HepG2 (cell line): ENCODE measurements around the gene PHACTR1. TPM values are rescaled to one million over a fixed set of nuclear protein-coding genes. Genes with fewer than 3 reads are reported as not detected.

Experiments
- ATAC-seq: fragments of 200-7000 bp; cut with Tn5 transposase; 3 replicates; pipeline ENCODE4 v1.9.1; 2020; ENCODE audit warnings: mild to moderate bottlenecking, moderate library complexity
- BruUV-seq: library from RNA; stranded (reverse); fragments of 400-500 nt; replicated peaks from 2 replicates; lab custom pipeline; 2021; lab: Mats Ljungman, UMichigan
- CTCF ChIA-PET: fragments of 300-600 bp; formaldehyde crosslinking; extraction: SDS; loops from one replicate; lab custom pipeline; 2021; ENCODE audit warnings: low total read pairs, inconsistent platforms, low intra/inter-chr PET ratio; lab: Yijun Ruan, JAX
- POLR2A ChIA-PET: fragments of 350-600 bp; sonication (Branson Sonifier 250); formaldehyde crosslinking; loops from one replicate; lab custom pipeline; 2020; ENCODE audit warnings: antibody characterized with exemption, inconsistent platforms; lab: Yijun Ruan, JAX
- DNase-seq: peaks from one replicate; pipeline ENCODE4 v3.0.0-alpha.2; 2015; ENCODE audit warnings: low spot score
- FAIRE-seq: peaks from 3 replicates; lab custom pipeline; 2011; peaks lifted over from hg19 to GRCh38; lab: Jason Lieb, UNC
- H2AFZ ChIP-seq: one replicate; pipeline ENCODE4 v1.6.1; 2011; ENCODE audit warnings: low read length, inconsistent platforms
- H3K27ac ChIP-seq: fragments of 300-600 bp; 3 replicates; pipeline ENCODE4 v1.8.0; 2011; ENCODE audit warnings: mixed run types, mild to moderate bottlenecking, mixed read lengths, low read length, inconsistent platforms; ENCODE audit not compliant: insufficient read depth; ENCODE audit errors: extremely low read length
- H3K27me3 ChIP-seq, 2 experiments: fragments of 200-600 bp in 1 of 2; 2 replicates in 1 of 2; 3 replicates in 1 of 2; pipeline versions ENCODE4 v1.6.0 to v1.8.0; 2011; ENCODE audit warnings: low read length in 2 of 2, mild to moderate bottlenecking in 2 of 2, moderate library complexity in 2 of 2, inconsistent platforms in 1 of 2; ENCODE audit not compliant: insufficient read depth in 2 of 2, control insufficient read depth in 1 of 2
- H3K36me3 ChIP-seq, 2 experiments: fragments of 200-600 bp in 1 of 2; replicated peaks in 1 of 2; 2 replicates in 1 of 2; 3 replicates in 1 of 2; pipeline versions ENCODE4 v1.5.1 to v1.8.0; 2011; ENCODE audit warnings: low read length in 2 of 2, inconsistent platforms in 1 of 2; ENCODE audit not compliant: insufficient read depth in 2 of 2, control insufficient read depth in 1 of 2
- H3K4me1 ChIP-seq: 2 replicates; pipeline ENCODE4 v1.5.1; 2012; ENCODE audit warnings: low read length, inconsistent platforms; ENCODE audit not compliant: insufficient read depth
- H3K4me2 ChIP-seq: 2 replicates; pipeline ENCODE4 v1.6.0; 2011; ENCODE audit warnings: low read depth, low read length, inconsistent platforms
- H3K4me3 ChIP-seq, 3 experiments: fragments of 200-600 bp in 1 of 3; sonication (generic), shearing (Covaris generic) in 1 of 3; replicated peaks in 1 of 3; 2 replicates each; pipeline ENCODE4 v1.5.1; 2011 to 2016; ENCODE audit warnings: low read length in 3 of 3, inconsistent platforms in 2 of 3, low read depth in 2 of 3, mild to moderate bottlenecking in 2 of 3, control low read depth in 1 of 3, mixed read lengths in 1 of 3; ENCODE audit not compliant: insufficient read depth in 1 of 3
- H3K79me2 ChIP-seq: one replicate; pipeline ENCODE4 v1.6.1; 2011; ENCODE audit warnings: low read length, inconsistent platforms; ENCODE audit not compliant: insufficient read depth
- H3K9ac ChIP-seq: 2 replicates; pipeline ENCODE4 v1.6.0; 2011; ENCODE audit warnings: mild to moderate bottlenecking, low read depth, low read length, inconsistent platforms; ENCODE audit not compliant: insufficient read depth
- H3K9me3 ChIP-seq: 2 replicates; pipeline ENCODE4 v1.5.1; 2012; ENCODE audit warnings: mild to moderate bottlenecking, low read length
- H4K20me1 ChIP-seq: 2 replicates; pipeline ENCODE4 v1.6.0; 2011; ENCODE audit warnings: inconsistent platforms, mild to moderate bottlenecking, low read length, moderate library complexity; ENCODE audit not compliant: insufficient read depth
- CHCHD3 ChIP-seq: sonication (generic); formaldehyde crosslinking; IDR thresholded peaks from 2 replicates; pipeline ENCODE4 v1.8.0; 2022; ENCODE audit warnings: mild to moderate bottlenecking, missing genetic modification reagents, moderate library complexity
- FOXK2 ChIP-seq: fragments of 450-650 bp; IDR thresholded peaks from 2 replicates; pipeline ENCODE4 v1.6.1; 2016
- POGZ ChIP-seq: sonication (generic); formaldehyde crosslinking; IDR thresholded peaks from 2 replicates; pipeline ENCODE4 v1.4.0; 2020; ENCODE audit warnings: mild to moderate bottlenecking, missing genetic modification reagents
- SRSF9 ChIP-seq: fragments of 200-400 bp; formaldehyde crosslinking; IDR thresholded peaks from 2 replicates; pipeline ENCODE4 v1.6.1; 2018; ENCODE audit warnings: borderline replicate concordance, mild to moderate bottlenecking, low read depth, low read length; ENCODE audit not compliant: insufficient read depth, poor library complexity, severe bottlenecking
- THAP9 ChIP-seq: sonication (generic); formaldehyde crosslinking; IDR thresholded peaks from 2 replicates; pipeline ENCODE4; 2020; ENCODE audit warnings: missing genetic modification reagents, mild to moderate bottlenecking, borderline replicate concordance
- ZBTB33 ChIP-seq: sonication (generic); formaldehyde crosslinking; IDR thresholded peaks from 2 replicates; pipeline ENCODE4 v1.4.0; 2020; ENCODE audit warnings: missing genetic modification reagents
- ZC3H4 ChIP-seq: sonication (generic); formaldehyde crosslinking; IDR thresholded peaks from 2 replicates; pipeline ENCODE4 v1.4.0; 2020; ENCODE audit warnings: missing genetic modification reagents, borderline replicate concordance
- ZMYM2 ChIP-seq: sonication (generic); formaldehyde crosslinking; IDR thresholded peaks from 2 replicates; pipeline ENCODE4 v1.8.0; 2022; ENCODE audit warnings: mild to moderate bottlenecking, missing genetic modification reagents
- ZNF251 ChIP-seq: sonication (generic); formaldehyde crosslinking; IDR thresholded peaks from 2 replicates; pipeline ENCODE4 v1.9.0; 2021; ENCODE audit warnings: mild to moderate bottlenecking, missing genetic modification reagents
- ZNF281 ChIP-seq: sonication (generic); formaldehyde crosslinking; IDR thresholded peaks from 2 replicates; pipeline ENCODE4 v1.4.0; 2020; ENCODE audit warnings: missing genetic modification reagents, borderline replicate concordance
- ZNF589 ChIP-seq: sonication (generic); formaldehyde crosslinking; conservative IDR thresholded peaks from 2 replicates; pipeline ENCODE4 v1.8.0; 2022; ENCODE audit warnings: mild to moderate bottlenecking, moderate library complexity, missing genetic modification reagents
- WGBS: methylation state at CpG from one replicate; pipeline ENCODE4 v1.1.6; 2017; ENCODE audit warnings: low lambda C conversion rate; 5-methylcytosine and 5-hydroxymethylcytosine counted together
- in situ Hi-C: cut with HindIII; loops from 2 replicates; pipeline ENCODE4 v1.10.0; 2017; ENCODE audit warnings: low pct_unique_long_range_greater_than_20kb; ENCODE audit not compliant: extremely low pct_ligation_motif_present
- intact Hi-C: fragments of 100-400 bp; cut with micrococcal nuclease; formaldehyde crosslinking; loops from one replicate; pipeline ENCODE4 v1.10.0; 2022; ENCODE audit not compliant: unreplicated experiment
- polyA plus RNA-seq, 8 experiments: library from polyadenylated mRNA; depleted of rRNA in 3 of 8; stranded (reverse) in 7 of 8; unstranded in 1 of 8; fragments of >200 nt; fragmentation: Illumina TruSeq in 4 of 8; extraction: Trizol in 4 of 8; gene quantifications; 2 replicates each; pipeline versions ENCODE4 v1.2.1 to v1.2.3, GENCODE V29; 2011 to 2016; ENCODE audit warnings: low read depth in 4 of 8, missing spikeins in 1 of 8, mixed read lengths in 1 of 8; ENCODE audit not compliant: insufficient read depth in 1 of 8
- total RNA-seq, 5 experiments: library from RNA; depleted of rRNA; stranded (reverse); fragments of >200 nt; fragmentation: Illumina TruSeq; extraction: Trizol; gene quantifications; 2 replicates each; pipeline ENCODE4 v1.2.3, GENCODE V29; 2016; ENCODE audit warnings: low read depth in 1 of 5

PHACTR1 gene
- total and polyA plus RNA-seq, 2 of the 13 experiments (the other 11 are each of a cell fraction or from before 2014, with no cell fraction given) = 0.09 TPM; not detected in 1

GRCh38 chr6:12935637-12936036 is 219.1 kb downstream of the PHACTR1 start:
- POLR2A ChIA-PET = no interaction called here
- no peak overlapping the region for H2AFZ ChIP-seq
- H3K79me2 ChIP-seq = no peaks in the 10 kb centered on the region
- CTCF ChIA-PET = no interaction called here
- H3K9me3 ChIP-seq = no peaks in the 10 kb centered on the region
- DNase-seq (no peak), FAIRE-seq (no peak), ATAC-seq (no peak)
- intact Hi-C loops = no loop called here
- H3K27me3 ChIP-seq = peaks cover 0 to 9% of the 10 kb centered on the region in 2 experiments; a peak in 2 of 5 replicates
- H3K9ac ChIP-seq = no peak overlapping the region
- TF ChIP-seq ZNF281 = no peak
- 0% methylated on average over 2 of the region's 2 CpGs for WGBS
- no peaks in the 10 kb centered on the region for H3K36me3 ChIP-seq
- H3K27ac ChIP-seq = no peak overlapping the region
- in situ Hi-C loops = no loop called here
- no peak overlapping the region for H3K4me3 ChIP-seq
- no peak overlapping the region for H3K4me2 ChIP-seq
- no peaks in the 10 kb centered on the region for H4K20me1 ChIP-seq
- BruUV-seq = no TSS peak
- H3K4me1 ChIP-seq = no peaks in the 10 kb centered on the region

GRCh38 chr6:12937971-12938370 is 221.4 kb downstream of the PHACTR1 start:
- BruUV-seq = no TSS peak
- Histone ChIP-seq H3K4me3 (no peak overlapping the region), H3K4me2 (no peak overlapping the region), H3K27ac (no peak overlapping the region), H3K9ac (no peak overlapping the region), H3K9me3 (no peaks in the 10 kb centered on the region), H3K27me3 (peaks cover 0 to 12% of the 10 kb centered on the region in 2 experiments; a peak in 3 of 5 replicates), H3K4me1 (no peaks in the 10 kb centered on the region), H4K20me1 (no peaks in the 10 kb centered on the region), H3K79me2 (no peaks in the 10 kb centered on the region), H3K36me3 (no peaks in the 10 kb centered on the region), H2AFZ (no peak overlapping the region)
- intact Hi-C loops (no loop called here), in situ Hi-C loops (no loop called here)
- POLR2A ChIA-PET = no interaction called here
- no peak for DNase-seq
- ATAC-seq = no peak
- CTCF ChIA-PET = no interaction called here
- no peak for FAIRE-seq
- 13% methylated on average over 4 of the region's 4 CpGs for WGBS
- TF ChIP-seq SRSF9 (no peak), CHCHD3 (CRISPR knock-in tag) (no peak), ZNF251 (CRISPR knock-in tag) (no peak), ZC3H4 (CRISPR knock-in tag) (no peak), ZMYM2 (CRISPR knock-in tag) (no peak), ZBTB33 (CRISPR knock-in tag) (no peak), THAP9 (CRISPR knock-in tag) (no peak), POGZ (CRISPR knock-in tag) (no peak), FOXK2 (no peak), ZNF589 (CRISPR knock-in tag) (no peak)
